CD4-positive, alpha-beta T cell treated with Interferon alpha-2 for 1 hour (primary cell): ENCODE measurements around the gene OR7A10.

ENCODE experiments used
- DNase-seq, 2 donors: peaks; one replicate each; pipeline ENCODE4 v3.0.0-alpha.2; 2020 to 2022

OR7A10 gene

DNA sequence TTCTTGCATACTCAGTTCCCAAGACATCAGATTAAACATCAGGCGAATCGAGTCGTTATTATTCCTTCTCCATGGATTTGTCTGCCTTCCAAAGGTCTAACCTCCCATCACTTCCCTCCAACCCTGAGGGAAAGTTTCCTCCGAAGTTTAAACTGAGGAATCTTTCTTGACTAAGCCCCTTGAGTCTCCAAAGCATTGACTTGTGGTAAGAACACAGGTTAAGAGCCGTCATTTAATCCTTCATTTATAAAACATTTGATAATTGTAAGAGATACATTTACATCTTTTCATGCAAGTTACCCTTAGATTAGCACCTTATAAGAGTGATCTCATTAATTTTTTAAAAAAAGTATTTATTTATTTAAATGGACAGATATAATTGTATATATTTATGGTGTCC lies at the start of gene OR7A10:
OR7A10 (minus strand) TSS at position 101 of the 400 bp plus-strand sequence. CDS start 7,045 bp downstream, outside the sequence.
- no peak for DNase-seq

DNA sequence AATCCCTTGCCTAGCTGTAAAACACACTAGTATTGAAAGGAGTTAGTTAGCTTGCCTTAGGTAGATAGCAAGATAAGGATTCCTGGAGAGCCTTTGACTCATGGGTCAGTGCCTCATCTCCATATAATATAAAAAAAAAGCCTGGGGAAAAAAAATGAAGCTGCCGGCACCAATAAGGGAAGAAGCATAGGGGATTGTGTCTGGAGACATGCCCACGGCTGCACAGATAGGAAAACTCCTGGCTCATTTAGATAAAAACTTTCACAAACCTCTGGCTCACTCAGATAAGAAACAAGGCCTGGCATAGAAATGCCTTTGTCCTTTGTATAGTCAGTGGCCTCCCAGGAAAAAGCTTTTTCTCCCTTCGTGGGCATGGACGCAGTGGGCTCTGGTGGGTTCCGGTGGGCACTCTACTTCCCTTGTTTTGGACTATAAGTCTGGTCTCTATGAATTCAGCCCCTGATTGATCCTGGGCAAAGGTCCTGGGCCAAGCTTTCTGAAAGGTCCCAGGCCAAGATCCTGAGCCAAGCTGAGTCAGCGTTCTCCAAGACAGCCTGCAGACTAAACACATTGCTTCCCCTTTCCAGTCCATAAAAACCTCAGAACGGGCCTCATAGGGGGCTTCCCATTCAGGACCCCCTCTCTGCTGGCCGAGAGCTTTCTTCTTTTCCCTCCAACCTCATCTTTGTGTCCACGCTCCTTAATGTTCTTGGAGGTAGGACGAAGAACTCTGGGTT lies 42.1 kb upstream of the OR7A10 start:
- DNase-seq, result no peak

DNA sequence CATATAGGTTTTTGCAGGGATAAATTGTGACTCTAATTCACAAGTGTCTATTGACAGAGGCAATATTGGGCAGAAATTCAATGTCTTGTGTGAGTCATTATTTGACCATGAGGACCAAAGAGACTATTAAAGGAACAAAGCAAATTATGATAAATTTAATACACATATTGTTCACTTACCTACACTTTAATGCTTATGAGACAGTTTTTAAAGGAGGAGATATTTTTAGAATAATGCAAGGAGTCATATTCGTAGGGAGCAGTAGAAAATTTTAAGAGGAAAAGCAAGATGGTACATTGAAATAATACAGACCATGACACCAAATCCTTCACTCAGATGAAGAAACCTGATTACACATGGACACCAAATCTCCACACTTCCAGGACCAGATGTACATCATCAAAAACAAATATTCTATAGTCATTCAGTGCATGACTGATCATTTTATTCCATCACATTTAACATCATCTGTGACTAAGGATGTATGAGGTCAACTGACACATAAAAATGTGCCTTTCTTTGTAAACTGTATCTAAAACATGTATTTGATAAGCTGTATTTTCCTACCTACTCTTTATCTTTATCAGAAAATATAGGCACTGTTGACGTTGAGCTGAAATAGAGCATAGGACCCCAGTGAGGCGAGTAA lies 41.4 kb upstream of the OR7A10 start:
- no peak for DNase-seq

DNA sequence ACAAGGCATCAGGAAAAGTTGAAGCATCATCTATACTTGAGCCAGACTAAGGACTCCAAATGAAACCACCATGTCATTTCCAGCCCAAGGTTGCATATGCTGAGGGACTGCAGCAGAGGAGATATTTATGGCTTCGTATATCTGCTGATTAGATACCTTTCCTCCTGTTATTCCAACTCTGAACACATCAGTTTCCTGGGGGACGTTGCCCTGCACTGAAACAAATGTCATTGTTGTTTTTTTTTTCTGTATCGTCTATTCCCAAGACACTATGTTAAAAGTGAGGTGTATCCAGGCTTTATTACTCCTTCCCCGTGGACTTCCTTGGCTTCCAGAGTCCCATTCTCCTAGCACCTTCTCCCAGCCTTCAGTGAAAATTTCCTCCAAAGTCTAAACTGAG lies 37.3 kb upstream of the OR7A10 start, which contains the start of gene OR7A17:
OR7A17 (minus strand) TSS at position 101 of the 400 bp plus-strand sequence. CDS start 4,777 bp downstream, outside the sequence.
- DNase-seq, result no peak

DNA sequence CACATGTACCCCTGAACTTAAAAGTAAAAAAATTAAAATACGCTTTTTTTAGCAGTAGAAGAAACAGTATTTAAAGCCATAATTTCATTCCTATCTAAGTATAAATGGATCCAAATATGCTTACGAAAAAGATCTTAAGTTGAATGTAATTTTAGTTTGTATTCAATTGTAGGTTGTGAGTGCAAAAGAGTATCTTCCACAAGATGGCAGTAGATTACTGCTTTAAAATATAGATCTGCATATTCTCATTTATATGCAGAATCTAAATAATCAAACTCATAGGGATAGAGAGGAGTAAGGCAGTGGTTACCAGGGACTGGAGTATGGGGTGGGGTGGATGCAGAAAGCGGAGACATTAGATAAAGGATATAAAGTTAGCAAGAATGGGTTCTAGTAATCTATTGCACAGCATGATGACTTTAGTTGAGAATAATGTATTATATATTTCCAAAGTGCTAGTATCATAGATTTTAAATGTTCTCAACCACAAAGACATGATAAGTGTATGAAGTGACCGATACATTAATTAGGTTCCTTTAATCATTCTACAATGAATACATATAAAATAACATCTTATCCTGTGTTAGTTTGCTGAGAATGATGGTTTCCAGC lies 23.0 kb upstream of the OR7A10 start:
- peak in 1 of 2 donors; percentile 3 for DNase-seq

DNA sequence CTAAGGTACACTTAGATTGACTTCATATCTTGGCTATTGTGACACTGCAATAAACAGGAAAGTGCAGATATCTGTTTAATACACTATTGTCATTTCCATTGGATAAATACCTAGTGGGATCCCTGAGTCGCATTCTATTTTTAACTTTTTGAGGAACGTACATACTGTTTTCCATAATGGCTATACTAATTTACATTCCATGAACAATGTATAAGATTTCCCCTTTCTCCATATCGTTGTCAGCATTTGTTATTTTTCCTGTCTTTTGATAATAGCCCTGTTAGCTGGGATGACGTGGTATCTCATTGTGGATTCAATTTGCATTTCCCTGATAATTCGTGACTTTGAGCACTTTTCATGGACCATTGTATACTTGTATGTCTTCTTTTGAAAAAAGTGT lies 19.8 kb upstream of the OR7A10 start:
- no peak for DNase-seq

DNA sequence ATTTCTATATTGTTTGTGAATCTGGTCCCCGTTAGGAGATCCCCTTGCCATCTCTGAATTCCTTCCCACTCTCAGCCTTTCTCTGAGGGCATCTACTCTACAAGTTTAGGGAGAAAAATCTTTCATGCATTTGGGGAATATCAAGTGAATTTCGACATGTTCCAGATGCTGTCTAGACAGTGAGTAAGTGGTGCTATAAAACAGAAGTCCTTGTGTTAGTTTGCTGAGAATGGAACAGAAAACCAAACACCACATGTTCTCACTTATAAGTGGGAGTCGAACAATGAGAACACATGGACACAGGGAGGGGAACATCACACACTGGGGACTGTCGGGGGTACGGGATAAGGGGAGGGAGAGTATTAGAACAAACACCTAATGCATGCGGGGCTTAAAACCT lies 5.1 kb downstream of the OR7A10 start:
- DNase-seq, result no peak

DNA sequence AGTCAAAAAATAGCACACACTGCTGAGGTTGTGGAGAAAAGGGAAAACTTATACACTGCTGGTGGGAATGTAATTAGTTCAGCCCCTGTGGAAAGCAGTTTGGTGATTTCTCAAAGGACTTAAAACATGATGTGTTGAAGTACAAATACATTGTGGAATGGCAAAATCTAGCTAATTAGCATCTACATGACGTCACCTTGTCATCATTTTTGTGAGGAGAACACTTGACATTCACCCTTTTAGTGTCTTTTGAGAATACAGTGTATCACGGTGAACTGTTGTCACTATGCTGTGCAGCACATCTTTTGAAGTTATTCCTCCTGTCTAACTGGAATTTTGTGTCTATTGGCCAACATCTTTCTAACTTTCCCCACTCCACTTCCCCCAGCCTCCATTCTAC lies 5.6 kb downstream of the OR7A10 start:
- DNase-seq, result no peak

DNA sequence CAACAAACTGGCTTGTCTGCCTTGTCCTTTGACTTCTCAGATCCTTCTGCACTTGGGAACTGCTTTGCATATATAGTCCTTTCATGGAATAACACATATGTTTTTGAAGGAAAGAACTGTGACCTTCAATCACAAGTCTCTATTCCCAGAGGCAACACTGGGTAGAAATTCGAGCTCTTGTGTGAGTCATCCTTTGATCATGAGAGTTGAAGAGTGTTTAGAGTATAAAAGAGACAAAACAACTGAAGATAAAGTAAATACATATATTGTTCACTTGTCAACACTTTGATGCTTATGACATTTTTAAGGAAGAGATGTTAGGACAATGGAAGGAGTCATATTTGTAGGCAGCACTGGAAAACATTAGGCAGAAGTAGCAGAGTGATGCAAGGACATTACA lies 8.5 kb downstream of the OR7A10 start:
- no peak for DNase-seq

DNA sequence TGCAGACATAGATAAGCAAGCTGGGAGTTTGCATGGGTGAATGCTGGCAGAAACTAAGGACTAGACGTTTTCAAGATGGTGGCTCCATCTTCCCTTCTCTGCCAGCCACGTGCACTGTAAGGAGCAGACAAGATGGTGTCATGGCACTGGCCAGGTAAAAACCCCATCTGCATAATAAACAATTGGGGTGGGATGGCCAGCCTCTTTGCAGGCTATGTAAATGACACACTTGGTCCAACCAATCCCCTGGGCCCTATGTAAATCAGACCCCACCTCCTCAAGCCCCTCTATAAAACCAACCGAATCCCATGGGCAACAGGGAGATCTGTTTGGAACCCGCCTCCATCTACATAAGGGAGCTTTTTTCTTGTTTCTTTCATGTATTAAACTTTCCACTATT lies 11.3 kb downstream of the OR7A10 start:
- no peak for DNase-seq

DNA sequence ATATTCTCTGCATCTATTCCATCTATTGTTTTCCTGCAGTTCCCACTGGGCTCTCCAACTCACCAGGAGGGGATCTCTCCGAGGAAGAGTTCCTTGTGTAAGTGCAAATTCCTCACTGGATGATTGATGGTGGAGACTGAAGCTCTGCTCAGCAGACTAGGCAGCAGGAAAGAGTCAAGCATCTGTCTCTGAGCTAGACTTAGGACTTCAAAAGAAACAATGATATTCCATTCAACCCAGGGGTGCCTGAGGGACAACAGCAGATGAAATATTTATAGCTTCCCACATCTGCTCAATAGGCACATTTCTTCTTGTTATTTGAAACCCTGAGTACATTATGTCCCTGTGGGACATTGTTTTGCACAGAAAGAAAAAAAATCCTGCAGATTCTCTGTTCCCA lies 13.7 kb downstream of the OR7A10 start, which contains the start of the genes OR7A5 and OR7C1:
OR7A5 (minus strand) TSS at position 175 of the 400 bp plus-strand sequence. CDS start 6,944 bp downstream, outside the sequence.
OR7C1 (minus strand) TSS at position 175 of the 400 bp plus-strand sequence. CDS start 35,049 bp downstream, outside the sequence.
- no peak for DNase-seq

DNA sequence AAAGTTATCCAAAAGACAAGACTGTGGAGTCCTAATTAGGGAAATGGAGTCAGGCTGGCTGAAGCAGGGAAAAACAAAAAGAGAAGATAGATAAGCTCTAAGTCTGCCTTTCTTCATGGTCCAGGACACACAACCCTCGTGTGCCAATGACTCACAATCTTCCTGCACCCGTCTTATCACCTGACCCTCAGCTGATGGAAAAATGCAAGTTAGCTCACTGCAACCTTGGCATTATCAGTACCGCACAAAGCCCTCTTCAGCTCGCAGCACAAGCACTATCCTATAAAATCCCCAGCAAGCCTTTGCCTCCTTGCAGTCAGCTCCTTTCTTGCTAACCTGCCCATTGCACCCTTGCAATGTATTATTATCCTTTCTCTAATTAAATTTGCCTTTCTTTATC lies 18.0 kb downstream of the OR7A10 start:
- DNase-seq, result no peak

DNA sequence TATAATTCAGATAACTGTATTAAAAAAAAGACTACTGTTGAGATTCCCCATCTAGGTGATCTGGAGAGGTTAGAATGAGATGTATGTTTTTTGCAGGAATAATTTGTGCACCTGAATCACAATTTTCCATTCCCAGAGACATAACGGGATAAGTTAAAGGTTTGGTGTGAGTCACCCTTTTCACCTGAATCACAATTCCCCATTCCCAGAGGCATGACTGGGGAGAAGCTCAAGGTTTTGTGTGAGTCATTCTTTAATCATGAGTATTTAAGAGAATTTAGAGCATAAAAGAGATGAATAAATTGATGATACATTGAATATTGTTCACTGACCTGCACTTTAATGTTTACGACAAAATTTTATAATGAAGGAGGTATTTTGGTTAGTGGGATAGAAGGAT lies 22.7 kb downstream of the OR7A10 start:
- no peak for DNase-seq

DNA sequence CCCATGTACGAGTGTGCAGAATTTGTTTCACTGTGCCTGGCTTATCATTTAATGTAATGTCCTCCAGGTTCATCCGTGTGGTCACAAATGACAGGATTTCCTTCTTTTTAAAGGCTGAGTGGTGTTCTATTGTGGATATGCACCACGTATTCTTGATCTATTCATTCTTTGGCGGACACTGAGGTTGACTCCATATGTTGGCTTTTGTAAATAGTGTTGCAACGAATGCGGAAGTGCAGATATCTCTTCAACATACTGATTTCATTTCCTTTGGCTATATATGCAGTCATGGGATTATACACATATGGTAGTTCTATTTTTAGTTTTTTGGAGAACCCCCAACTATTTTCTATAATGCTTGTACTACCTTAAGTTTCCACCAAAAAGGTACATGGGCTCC lies 26.8 kb downstream of the OR7A10 start:
- DNase-seq, result no peak

DNA sequence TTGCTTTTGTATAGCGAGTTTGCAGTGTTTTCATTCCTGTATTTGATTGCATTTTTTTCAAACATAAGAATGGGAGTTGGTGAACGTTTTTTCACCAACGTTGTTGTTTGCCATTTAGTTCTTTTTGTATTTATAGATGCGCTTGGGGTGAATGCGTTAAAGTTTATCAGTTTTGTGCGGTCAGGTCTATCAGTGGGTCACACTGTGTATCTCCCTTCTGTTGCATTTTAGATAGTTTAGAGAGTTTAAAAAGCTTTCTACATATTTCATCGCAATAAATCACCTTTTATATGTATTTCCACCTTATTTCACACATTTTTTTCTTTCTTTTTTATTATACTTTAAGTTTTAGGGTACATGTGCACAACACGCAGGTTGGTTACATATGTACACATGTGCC lies 30.1 kb downstream of the OR7A10 start:
- DNase-seq, result no peak

DNA sequence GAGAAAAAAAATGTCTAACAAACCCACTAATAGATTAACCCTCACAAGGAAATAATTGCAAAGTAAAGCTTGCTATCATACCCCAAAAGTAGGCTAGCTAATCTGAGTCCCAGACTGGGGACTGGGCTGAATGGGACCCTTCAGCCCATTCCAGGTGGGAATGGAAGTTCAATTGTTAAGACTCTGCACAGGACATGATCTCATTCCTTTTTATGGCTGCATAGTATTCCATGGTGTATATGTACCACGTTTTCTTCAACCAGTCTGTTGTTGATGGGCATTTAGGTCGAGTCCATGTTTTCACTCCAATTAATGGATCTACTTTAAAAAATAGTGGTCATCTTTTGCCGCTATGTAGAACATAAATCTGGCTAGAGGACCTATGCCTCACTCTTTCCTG lies 31.7 kb downstream of the OR7A10 start:
- no peak for DNase-seq

DNA sequence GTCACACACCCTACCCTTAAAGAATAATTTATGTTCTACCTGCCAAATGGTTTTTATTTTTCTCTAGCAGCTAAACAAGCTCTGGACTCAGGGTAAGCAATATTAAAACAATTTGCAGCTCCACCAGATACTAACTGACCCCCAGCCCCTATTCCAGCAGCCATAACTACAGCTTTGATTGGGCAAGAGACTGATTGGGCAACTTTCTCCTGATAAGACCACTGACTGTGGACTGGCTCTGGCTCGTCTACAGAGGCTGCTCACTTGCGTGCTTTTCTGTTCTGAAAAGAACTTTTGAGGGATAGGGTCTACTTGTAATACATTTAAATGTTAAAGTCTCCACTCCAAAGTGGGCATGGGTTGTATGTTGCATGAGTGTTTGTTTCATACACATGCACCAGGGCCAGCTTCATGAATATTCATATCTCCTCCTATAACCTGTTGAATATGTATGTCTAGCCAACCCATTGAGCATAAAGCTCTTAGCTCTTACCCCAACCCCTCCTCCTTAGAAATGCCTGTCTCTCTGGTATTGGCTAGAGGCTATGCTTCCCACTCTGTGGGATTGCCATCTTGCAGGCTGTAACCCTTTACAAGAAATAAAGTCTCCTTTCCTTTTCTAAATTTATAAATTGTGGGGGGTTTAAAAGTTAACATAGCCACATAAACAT lies 33.6 kb downstream of the OR7A10 start:
- no peak for DNase-seq

DNA sequence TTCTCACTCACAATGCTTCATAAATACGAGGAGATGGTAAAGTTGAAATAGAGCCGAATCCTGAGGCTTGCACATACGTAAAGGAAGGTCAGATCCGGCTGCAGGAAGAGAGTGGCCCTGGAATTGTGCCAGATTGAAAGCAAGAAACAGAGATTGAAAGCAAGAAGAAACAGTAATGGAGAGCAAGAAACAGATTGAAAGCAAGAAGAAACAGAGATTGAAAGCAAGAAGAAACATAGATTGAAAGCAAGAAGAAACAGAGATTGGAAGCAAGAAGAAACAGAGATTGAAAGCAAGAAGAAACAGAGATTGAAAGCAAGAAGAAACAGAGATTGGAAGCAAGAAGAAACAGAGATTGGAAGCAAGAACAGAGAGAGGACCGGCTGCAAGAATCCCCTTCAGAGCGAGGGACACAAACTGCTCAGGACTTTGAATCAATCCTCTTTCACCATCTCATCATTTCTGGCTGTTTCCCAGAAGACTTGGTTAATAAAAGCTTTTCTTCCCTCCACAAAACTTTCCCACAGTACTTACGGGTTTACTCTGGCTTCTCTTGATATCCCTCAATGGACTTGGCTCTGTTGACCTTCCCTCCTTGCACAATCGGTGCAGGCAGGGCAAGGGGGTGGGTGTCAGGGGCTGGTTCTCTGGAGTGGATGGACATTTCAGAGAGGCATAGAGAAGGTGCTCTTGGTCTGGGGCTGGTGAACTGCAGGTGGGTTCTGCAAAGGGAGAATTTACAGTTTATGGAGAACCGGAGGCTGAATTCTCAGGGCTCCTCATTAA lies 39.3 kb downstream of the OR7A10 start:
- no peak for DNase-seq

DNA sequence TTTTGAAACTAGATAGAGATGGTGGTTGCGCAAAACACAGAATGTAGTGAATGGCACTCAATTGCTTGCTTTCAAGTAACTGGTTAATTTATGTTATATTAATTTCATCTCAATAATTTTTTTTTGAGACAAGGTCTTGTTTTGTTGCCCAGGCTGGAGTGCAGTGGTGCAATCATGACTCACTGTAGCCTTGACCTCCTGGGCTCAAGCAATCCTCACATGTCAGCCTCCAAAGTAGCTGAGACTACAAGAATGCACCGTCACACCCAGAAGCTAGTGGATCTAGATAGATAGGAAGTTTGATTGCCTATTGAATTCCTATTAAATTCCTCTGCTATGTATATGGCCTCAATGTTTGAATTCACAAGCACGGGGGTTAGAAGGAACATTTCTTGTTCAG lies 44.0 kb downstream of the OR7A10 start:
- DNase-seq, result no peak

DNA sequence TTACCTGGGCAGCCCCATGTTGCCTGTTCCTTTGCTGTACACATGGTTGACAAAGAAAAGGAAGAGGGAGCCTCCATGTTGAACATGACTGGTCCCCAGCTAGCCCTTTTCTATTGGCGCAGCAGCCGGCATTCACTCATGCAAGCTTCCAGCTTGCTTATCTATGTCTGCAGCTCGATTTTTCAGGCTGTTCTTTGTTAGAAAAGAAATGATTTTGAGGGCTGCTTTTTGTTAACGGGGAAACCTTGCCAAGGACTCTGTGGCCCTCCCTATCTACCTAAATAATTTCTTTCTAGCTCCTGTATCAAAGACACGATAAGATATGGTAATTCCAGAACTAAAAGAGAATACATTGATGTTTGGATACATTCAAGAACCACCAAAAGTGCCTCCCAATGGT lies 50.0 kb downstream of the OR7A10 start:
- DNase-seq, result no peak

DNA sequence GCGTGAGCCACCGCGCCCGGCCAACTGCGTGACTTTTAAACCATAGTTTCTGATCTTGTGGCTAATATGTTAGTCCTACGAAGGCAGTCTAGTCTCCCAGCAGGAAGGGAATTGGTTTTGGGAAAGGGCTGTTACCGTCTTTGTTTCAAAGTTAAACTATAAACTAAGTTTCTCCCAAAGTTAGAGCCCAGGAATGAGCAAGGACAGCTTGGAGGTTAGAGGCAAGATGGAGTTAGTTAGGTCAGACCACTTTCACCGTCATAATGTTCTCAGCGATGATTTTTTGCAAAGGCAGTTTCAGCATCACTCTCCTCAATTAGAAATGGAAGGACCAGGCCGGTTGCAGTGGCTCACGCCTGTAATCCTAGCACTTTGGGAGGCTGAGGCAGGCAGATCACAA lies 52.7 kb downstream of the OR7A10 start:
- no peak for DNase-seq

DNA sequence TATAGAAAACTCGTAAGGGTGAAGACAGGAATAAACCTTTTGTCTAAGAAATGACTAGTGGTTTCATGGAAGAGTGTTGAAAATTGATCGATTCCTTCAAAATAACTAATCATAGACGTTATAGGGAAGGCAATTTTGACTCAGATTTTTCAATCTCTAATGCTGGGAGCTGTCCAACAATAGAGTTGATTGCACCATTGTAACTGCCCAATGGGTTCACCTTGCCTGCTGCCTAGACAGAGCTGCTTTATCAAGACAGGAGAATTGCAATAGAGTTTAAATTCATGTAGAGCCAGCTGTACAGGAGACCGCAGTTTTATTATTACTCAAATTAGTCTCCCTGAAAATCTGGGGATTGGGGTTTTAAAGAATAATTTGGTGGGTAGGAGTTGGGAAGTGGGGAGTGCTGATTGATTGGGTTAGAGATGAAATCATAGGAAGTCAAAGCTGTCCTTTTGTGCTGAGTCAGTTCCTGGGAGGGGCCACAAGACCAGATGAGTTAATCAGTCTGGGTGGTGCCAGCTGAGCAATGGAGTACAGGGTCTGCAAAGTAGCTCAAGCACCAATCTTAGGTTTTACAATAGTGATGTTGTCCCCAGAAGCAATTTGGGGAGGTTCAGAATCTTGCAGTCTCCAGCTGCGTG lies 53.5 kb downstream of the OR7A10 start:
- no peak for DNase-seq
